BE2C (cell line): Measurements from ENCODE around the gene UQCRQ.

Experiments used
- DNase-seq: peaks from one replicate; pipeline ENCODE4 v3.0.0-alpha.2; 2020
- H3K27me3 ChIP-seq: fragments of 250-450 bp; sonication (Bioruptor Pico); 2 replicates; pipeline ENCODE4 v1.5.1; 2020; ENCODE audit warnings: mild to moderate bottlenecking
- H3K36me3 ChIP-seq: fragments of 250-450 bp; sonication (Bioruptor Pico); 2 replicates; pipeline ENCODE4 v1.5.1; 2020; ENCODE audit warnings: mild to moderate bottlenecking
- H3K4me1 ChIP-seq: fragments of 250-450 bp; sonication (Bioruptor Pico); 2 replicates; pipeline ENCODE4 v1.5.1; 2020
- H3K4me3 ChIP-seq: 2 replicates; pipeline ENCODE4 v1.5.1; 2011; ENCODE audit warnings: low read depth, low read length
- H3K9me3 ChIP-seq: fragments of 250-450 bp; sonication (Bioruptor Pico); 2 replicates; pipeline ENCODE4 v1.5.1; 2020
- CTCF ChIP-seq: IDR thresholded peaks from 2 replicates; pipeline ENCODE4 v1.5.1; 2012; ENCODE audit warnings: mild to moderate bottlenecking, low read depth, low read length

UQCRQ gene

GRCh38 chr5:132822650-132823480, 43.6 kb upstream of the UQCRQ start:
- Histone ChIP-seq H3K36me3 (no peaks in the 10 kb centered on the region), H3K9me3 (no peaks in the 10 kb centered on the region), H3K27me3 (no peaks in the 10 kb centered on the region), H3K4me1 (no peaks in the 10 kb centered on the region), H3K4me3 (no peak overlapping the region)
- no peak for TF ChIP-seq CTCF
- no peak for DNase-seq

- no peak for DNase-seq
- no peak for TF ChIP-seq CTCF
- Histone ChIP-seq H3K27me3 (no peaks in the 10 kb centered on the region), H3K4me1 (no peaks in the 10 kb centered on the region), H3K4me3 (no peak overlapping the region), H3K36me3 (no peaks in the 10 kb centered on the region), H3K9me3 (no peaks in the 10 kb centered on the region)
These were observed 42.9 kb upstream of the UQCRQ start for GRCh38 chr5:132823481-132824050.

GRCh38 chr5:132824426-132824825, 42.0 kb upstream of the UQCRQ start:
- no peaks in the 10 kb centered on the region for H3K9me3 ChIP-seq
- no peaks in the 10 kb centered on the region for H3K27me3 ChIP-seq
- DNase-seq = no peak
- no peaks in the 10 kb centered on the region for H3K4me1 ChIP-seq
- no peak overlapping the region for H3K4me3 ChIP-seq
- TF ChIP-seq CTCF = no peak
- no peaks in the 10 kb centered on the region for H3K36me3 ChIP-seq

- no peaks in the 10 kb centered on the region for H3K36me3 ChIP-seq
- DNase-seq = no peak
- no peaks in the 10 kb centered on the region for H3K9me3 ChIP-seq
- H3K27me3 ChIP-seq = no peaks in the 10 kb centered on the region
- no peak overlapping the region for H3K4me3 ChIP-seq
- no peak for TF ChIP-seq CTCF
- no peaks in the 10 kb centered on the region for H3K4me1 ChIP-seq
These were observed 41.2 kb upstream of the UQCRQ start for GRCh38 chr5:132825033-132825833.

GRCh38 chr5:132825834-132826391, 40.5 kb upstream of the UQCRQ start:
- Histone ChIP-seq H3K9me3 (no peaks in the 10 kb centered on the region), H3K36me3 (no peaks in the 10 kb centered on the region), H3K27me3 (no peaks in the 10 kb centered on the region), H3K4me3 (no peak overlapping the region), H3K4me1 (no peaks in the 10 kb centered on the region)
- no peak for DNase-seq
- no peak for TF ChIP-seq CTCF
